GM12873 (cell line): ENCODE data around the gene SLC35G1.

Experiments used
- CTCF ChIP-seq: IDR thresholded peaks from 2 replicates; pipeline ENCODE4 v1.5.1; 2012; ENCODE audit warnings: low read depth, mild to moderate bottlenecking, moderate library complexity, low read length, control low read depth; ENCODE audit not compliant: insufficient read depth; ENCODE audit errors: missing control alignments

Gene SLC35G1

GRCh38 chr10:93893646-93894515 is at the start of gene SLC35G1:
TSS of gene SLC35G1 (plus strand) at chr10:93893978. CDS start at chr10:93894034, 56 bp downstream.
- no peak for TF ChIP-seq CTCF

- TF ChIP-seq CTCF, result no peak
These were observed 48.7 kb upstream of the SLC35G1 start for GRCh38 chr10:93844979-93845626.

- TF ChIP-seq CTCF, result no peak
These were observed 44.2 kb upstream of the SLC35G1 start for GRCh38 chr10:93849593-93849992.

- no peak for TF ChIP-seq CTCF
These were observed 43.5 kb upstream of the SLC35G1 start for GRCh38 chr10:93850031-93851015.

GRCh38 chr10:93851169-93851568 is 42.6 kb upstream of the SLC35G1 start:
- TF ChIP-seq CTCF, result no peak

- TF ChIP-seq CTCF, result no peak
These were observed 41.2 kb upstream of the SLC35G1 start for GRCh38 chr10:93852476-93853095.
